ENCODE data around the gene HORMAD2. TPM values are rescaled to one million over a fixed set of nuclear protein-coding genes. Genes with fewer than 3 reads are reported as not detected.

Gene HORMAD2
- total and polyA plus RNA-seq, 2 donors (not counting 3 experiments of a cell fraction or from before 2014, with no cell fraction given) = not detected

DNA sequence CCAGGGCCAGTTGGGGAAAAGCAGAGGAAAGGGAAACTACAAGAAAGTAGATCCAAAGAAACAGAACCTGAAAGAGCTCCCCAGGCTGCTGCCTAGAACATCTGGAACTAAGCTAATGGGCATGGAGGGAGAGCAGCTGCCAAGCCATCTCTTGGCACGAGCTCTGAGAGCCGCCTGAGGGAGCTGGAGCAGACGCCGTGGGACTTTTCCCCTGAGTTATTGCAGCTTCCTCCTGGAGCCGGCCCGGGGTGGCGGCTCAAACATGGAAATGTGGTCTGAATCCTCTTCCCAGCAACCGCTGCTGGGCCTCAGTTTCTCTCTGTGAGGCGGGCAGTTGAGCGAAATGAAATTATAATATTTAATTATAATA, 124.5 kb downstream of the HORMAD2 start:
- TF ChIP-seq POLR2AphosphoS5 (IDR thresholded peaks at IDR 0.05; ENCODE audit: insufficient read depth, low read depth, low read length) (no peak), JUN (IDR thresholded peaks at IDR 0.05; ENCODE audit: borderline replicate concordance, insufficient read depth, insufficient read length, low read depth) (no peak), FOS (IDR thresholded peaks at IDR 0.05; ENCODE audit: borderline replicate concordance, insufficient read depth, low read length) (no peak), MYC (IDR thresholded peaks at IDR 0.05; ENCODE audit: low read depth, low read length) (no peak), POLR2A (IDR thresholded peaks at IDR 0.05; ENCODE audit: low read depth, low read length) (no peak), GATA2 (IDR thresholded peaks at IDR 0.05; ENCODE audit: insufficient read depth, insufficient read length, low read depth, low read length) (no peak), EZH2 (IDR thresholded peaks at IDR 0.05; ENCODE audit: borderline replicate concordance, low read depth, low read length, severe bottlenecking) (no peak)
- TF ChIP-seq, protein P1, sequence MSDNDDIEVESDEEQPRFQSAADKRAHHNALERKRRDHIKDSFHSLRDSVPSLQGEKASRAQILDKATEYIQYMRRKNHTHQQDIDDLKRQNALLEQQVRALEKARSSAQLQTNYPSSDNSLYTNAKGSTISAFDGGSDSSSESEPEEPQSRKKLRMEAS (IDR thresholded peaks at IDR 0.05; ENCODE audit: insufficient read depth, insufficient read length) = no peak
- TF ChIP-seq, protein P2, sequence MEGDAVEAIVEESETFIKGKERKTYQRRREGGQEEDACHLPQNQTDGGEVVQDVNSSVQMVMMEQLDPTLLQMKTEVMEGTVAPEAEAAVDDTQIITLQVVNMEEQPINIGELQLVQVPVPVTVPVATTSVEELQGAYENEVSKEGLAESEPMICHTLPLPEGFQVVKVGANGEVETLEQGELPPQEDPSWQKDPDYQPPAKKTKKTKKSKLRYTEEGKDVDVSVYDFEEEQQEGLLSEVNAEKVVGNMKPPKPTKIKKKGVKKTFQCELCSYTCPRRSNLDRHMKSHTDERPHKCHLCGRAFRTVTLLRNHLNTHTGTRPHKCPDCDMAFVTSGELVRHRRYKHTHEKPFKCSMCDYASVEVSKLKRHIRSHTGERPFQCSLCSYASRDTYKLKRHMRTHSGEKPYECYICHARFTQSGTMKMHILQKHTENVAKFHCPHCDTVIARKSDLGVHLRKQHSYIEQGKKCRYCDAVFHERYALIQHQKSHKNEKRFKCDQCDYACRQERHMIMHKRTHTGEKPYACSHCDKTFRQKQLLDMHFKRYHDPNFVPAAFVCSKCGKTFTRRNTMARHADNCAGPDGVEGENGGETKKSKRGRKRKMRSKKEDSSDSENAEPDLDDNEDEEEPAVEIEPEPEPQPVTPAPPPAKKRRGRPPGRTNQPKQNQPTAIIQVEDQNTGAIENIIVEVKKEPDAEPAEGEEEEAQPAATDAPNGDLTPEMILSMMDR (IDR thresholded peaks at IDR 0.05; ENCODE audit: extremely low read depth in 1 of 2, insufficient read depth in 1 of 2, low read depth in 1 of 2, low read length in 2 of 2) = no peak
- H3K4me3 ChIP-seq (replicated peaks in 1 of 3; ENCODE audit: insufficient read depth in 1 of 3, low read depth in 1 of 3, low read length in 3 of 3) = no peak overlapping the region
- dilution Hi-C loops (cut with MboI; ENCODE audit: extremely low pct_ligation_motif_present, low sequenced_read_pairs) = no loop called here
- H3K9me1 ChIP-seq (replicated peaks; ENCODE audit: control insufficient read depth, extremely low read depth, insufficient read depth, low read length) = no peaks in the 10 kb centered on the region
- CTCF ChIA-PET = interaction anchor here (1.0 to 1.7 kb wide), 4 partner anchors 14 to 51 kb away, joined by 3 to 5 read pairs (median 4); partner anchors contain the start of gene LIF
- H3K9me3 ChIP-seq (replicated peaks; ENCODE audit: control insufficient read depth, insufficient read depth, low read length) = no peaks in the 10 kb centered on the region
- no peaks in the 10 kb centered on the region for H3K27me3 ChIP-seq (ENCODE audit: control insufficient read depth in 2 of 2, insufficient read depth in 2 of 2, low read length in 2 of 2)
- POLR2A ChIA-PET = no interaction called here
- peaks cover 23% of the 10 kb centered on the region for H3K4me1 ChIP-seq (ENCODE audit: control insufficient read depth, extremely low read depth, insufficient read depth, low read length)
- FAIRE-seq (no peak), DNase-seq (ENCODE audit: low read depth, low spot score) (no peak)
- no peak overlapping the region for H3K4me2 ChIP-seq (ENCODE audit: insufficient read depth, low read length)
- H4K20me1 ChIP-seq (replicated peaks; ENCODE audit: control insufficient read depth, extremely low read depth, insufficient read depth, low read length) = no peaks in the 10 kb centered on the region
- H2AFZ ChIP-seq (ENCODE audit: low read depth, low read length) = no peak overlapping the region
- no peaks in the 10 kb centered on the region for H3K79me2 ChIP-seq (ENCODE audit: control insufficient read depth, insufficient read depth, low read length)
- no TSS peak for BruUV-seq (replicated peaks)
- H3K9ac ChIP-seq (replicated peaks; ENCODE audit: extremely low read depth, insufficient read depth, low read length) = no peak overlapping the region
- H3K36me3 ChIP-seq (ENCODE audit: control insufficient read depth in 2 of 2, extremely low read depth in 1 of 2, insufficient read depth in 2 of 2, low read length in 2 of 2) = no peaks in the 10 kb centered on the region
- H3K27ac ChIP-seq (ENCODE audit: insufficient read depth, low read depth, low read length) = no peak overlapping the region
- intact Hi-C loops (cut with micrococcal nuclease) = loop anchor here (1.0 kb wide), 1 partner anchor 8 kb away; no protein-coding TSS in a partner anchor

All from endothelial cell of umbilical vein (primary cell).